ENCODE results near the gene LRTM1.

DNA sequence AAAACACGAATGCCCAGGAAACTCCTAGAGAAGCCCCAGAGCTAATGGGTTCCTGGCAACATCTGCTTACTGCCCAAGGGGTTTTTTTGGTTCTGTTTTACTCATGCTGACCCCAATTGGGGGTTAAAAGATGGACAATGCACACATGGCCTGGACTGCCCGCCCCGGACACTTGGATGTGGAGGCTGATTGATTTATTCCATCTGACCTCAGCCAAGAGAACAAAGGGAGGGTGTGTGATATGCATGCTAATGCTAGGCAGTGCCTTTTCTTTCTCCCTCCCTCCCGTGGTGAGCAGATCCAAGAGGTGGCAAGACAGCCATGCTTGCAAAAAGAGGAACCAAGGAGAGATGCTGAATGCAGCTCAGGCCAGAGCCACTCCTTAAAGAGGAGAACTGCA, 3.3 kb upstream of the LRTM1 start:
- TF ChIP-seq, protein P1, sequence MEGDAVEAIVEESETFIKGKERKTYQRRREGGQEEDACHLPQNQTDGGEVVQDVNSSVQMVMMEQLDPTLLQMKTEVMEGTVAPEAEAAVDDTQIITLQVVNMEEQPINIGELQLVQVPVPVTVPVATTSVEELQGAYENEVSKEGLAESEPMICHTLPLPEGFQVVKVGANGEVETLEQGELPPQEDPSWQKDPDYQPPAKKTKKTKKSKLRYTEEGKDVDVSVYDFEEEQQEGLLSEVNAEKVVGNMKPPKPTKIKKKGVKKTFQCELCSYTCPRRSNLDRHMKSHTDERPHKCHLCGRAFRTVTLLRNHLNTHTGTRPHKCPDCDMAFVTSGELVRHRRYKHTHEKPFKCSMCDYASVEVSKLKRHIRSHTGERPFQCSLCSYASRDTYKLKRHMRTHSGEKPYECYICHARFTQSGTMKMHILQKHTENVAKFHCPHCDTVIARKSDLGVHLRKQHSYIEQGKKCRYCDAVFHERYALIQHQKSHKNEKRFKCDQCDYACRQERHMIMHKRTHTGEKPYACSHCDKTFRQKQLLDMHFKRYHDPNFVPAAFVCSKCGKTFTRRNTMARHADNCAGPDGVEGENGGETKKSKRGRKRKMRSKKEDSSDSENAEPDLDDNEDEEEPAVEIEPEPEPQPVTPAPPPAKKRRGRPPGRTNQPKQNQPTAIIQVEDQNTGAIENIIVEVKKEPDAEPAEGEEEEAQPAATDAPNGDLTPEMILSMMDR (IDR thresholded peaks at IDR 0.05): no peak
- TF ChIP-seq POLR2A (IDR thresholded peaks at IDR 0.05): no peak
